Stomach (tissue), 4 donors: Measurements from ENCODE around the gene RIPOR1.

Source experiments
- EP300 ChIP-seq: sonication (generic); formaldehyde crosslinking; IDR thresholded peaks from one replicate; pipeline ENCODE4 v1.6.1; 2017; ENCODE audit warnings: antibody characterized with exemption
- POLR2A ChIP-seq, 4 donors: fragments of 450-650 bp; IDR thresholded peaks; one replicate each; pipeline ENCODE4 v1.6.1; 2016; ENCODE audit warnings: antibody characterized with exemption in 4 of 4, control low read depth in 2 of 4, mild to moderate bottlenecking in 1 of 4, moderate library complexity in 1 of 4
- POLR2AphosphoS5 ChIP-seq, 3 donors: sonication (generic); formaldehyde crosslinking; IDR thresholded peaks; one replicate each; pipeline ENCODE4 v1.6.1; 2016; ENCODE audit warnings: antibody characterized with exemption in 3 of 3
- TF ChIP-seq, protein P1 (sequence below), 7 experiments: fragments of 450-650 bp in 4 of 7; fragments of 200-600 bp in 3 of 7; sonication (generic) in 3 of 7; IDR thresholded peaks; one replicate each; pipeline ENCODE4 v1.5.1; 2016 to 2019; ENCODE audit warnings: antibody characterized with exemption in 7 of 7, control low read depth in 2 of 7, mild to moderate bottlenecking in 1 of 7

DNA sequence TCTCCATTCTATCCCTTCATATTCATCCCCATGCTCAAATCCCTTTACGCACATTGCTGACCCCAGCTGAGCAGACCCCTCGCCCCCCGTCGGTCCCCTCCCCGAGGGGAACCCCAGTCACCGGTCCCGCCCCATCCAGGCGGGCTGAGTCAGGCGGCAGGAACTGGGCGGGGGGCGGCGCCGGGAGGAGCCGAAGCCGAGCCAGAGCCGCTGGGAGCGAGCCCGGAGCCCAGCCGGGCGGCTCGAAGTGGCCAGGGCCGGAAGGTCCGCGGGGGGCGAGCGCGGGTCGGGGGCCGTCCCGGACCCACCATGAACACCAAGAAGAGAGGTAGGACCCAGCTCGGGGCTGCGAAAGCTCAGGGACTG lies 8.6 kb downstream of the RIPOR1 start:
- TF ChIP-seq POLR2AphosphoS5 (IDR thresholded peaks at IDR 0.05): peak in 2 of 3 donors; percentile 50 to 54
- TF ChIP-seq POLR2A (IDR thresholded peaks at IDR 0.05): no peak
- TF ChIP-seq, protein P1, sequence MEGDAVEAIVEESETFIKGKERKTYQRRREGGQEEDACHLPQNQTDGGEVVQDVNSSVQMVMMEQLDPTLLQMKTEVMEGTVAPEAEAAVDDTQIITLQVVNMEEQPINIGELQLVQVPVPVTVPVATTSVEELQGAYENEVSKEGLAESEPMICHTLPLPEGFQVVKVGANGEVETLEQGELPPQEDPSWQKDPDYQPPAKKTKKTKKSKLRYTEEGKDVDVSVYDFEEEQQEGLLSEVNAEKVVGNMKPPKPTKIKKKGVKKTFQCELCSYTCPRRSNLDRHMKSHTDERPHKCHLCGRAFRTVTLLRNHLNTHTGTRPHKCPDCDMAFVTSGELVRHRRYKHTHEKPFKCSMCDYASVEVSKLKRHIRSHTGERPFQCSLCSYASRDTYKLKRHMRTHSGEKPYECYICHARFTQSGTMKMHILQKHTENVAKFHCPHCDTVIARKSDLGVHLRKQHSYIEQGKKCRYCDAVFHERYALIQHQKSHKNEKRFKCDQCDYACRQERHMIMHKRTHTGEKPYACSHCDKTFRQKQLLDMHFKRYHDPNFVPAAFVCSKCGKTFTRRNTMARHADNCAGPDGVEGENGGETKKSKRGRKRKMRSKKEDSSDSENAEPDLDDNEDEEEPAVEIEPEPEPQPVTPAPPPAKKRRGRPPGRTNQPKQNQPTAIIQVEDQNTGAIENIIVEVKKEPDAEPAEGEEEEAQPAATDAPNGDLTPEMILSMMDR (IDR thresholded peaks at IDR 0.05): no peak
- no peak for TF ChIP-seq EP300
